Muscle layer of duodenum (tissue), 2 donors: ENCODE measurements around the gene SLC22A23.

Source experiments
- H3K27ac ChIP-seq: one replicate; pipeline ENCODE4 v1.7.0; 2013; ENCODE audit warnings: mild to moderate bottlenecking, low read length
- H3K27me3 ChIP-seq: one replicate; pipeline ENCODE4 v1.7.0; 2013; ENCODE audit warnings: low read depth, mild to moderate bottlenecking, control low read depth, low read length
- H3K36me3 ChIP-seq, 2 donors: one replicate each; pipeline ENCODE4 v1.7.0; 2013; ENCODE audit warnings: low read length in 2 of 2, control low read depth in 1 of 2, mild to moderate bottlenecking in 1 of 2; ENCODE audit not compliant: insufficient read depth in 2 of 2, control insufficient read depth in 1 of 2
- H3K4me1 ChIP-seq, 2 donors: one replicate each; pipeline ENCODE4 v1.7.0; 2013; ENCODE audit warnings: low read length in 2 of 2, mild to moderate bottlenecking in 2 of 2, control low read depth in 1 of 2, moderate library complexity in 1 of 2; ENCODE audit not compliant: insufficient read depth in 2 of 2, control insufficient read depth in 1 of 2
- H3K4me3 ChIP-seq, 2 donors: one replicate each; pipeline ENCODE4 v1.7.0; 2013; ENCODE audit warnings: low read length in 2 of 2, low read depth in 1 of 2, mild to moderate bottlenecking in 1 of 2
- H3K9me3 ChIP-seq, 2 donors: one replicate each; pipeline ENCODE4 v1.7.0; 2013; ENCODE audit warnings: low read length in 2 of 2, control low read depth in 1 of 2, mild to moderate bottlenecking in 1 of 2; ENCODE audit not compliant: control insufficient read depth in 1 of 2
- donor health status: healthy.

SLC22A23 gene

GRCh38 chr6:3415082-3415453 is 41.8 kb downstream of the SLC22A23 start:
- Histone ChIP-seq H3K4me3 (no peak overlapping the region), H3K36me3 (peaks cover 3% of the 10 kb centered on the region in 2 donors)

GRCh38 chr6:3414327-3415081 is 42.3 kb downstream of the SLC22A23 start:
- no peaks in the 10 kb centered on the region for H3K27me3 ChIP-seq
- no peaks in the 10 kb centered on the region for H3K4me1 ChIP-seq
- no peak overlapping the region for H3K4me3 ChIP-seq
- H3K36me3 ChIP-seq: peaks cover 3% of the 10 kb centered on the region in 2 donors
- no peaks in the 10 kb centered on the region for H3K9me3 ChIP-seq
- H3K27ac ChIP-seq: no peak overlapping the region

More at GRCh38 chr6:3415082-3415453, 41.8 kb downstream of the SLC22A23 start:
- H3K27me3 ChIP-seq: no peaks in the 10 kb centered on the region
- no peaks in the 10 kb centered on the region for H3K9me3 ChIP-seq
- no peak overlapping the region for H3K27ac ChIP-seq
- H3K4me1 ChIP-seq: no peaks in the 10 kb centered on the region

- H3K4me3 ChIP-seq: no peak overlapping the region
- no peaks in the 10 kb centered on the region for H3K4me1 ChIP-seq
- no peaks in the 10 kb centered on the region for H3K9me3 ChIP-seq
- H3K36me3 ChIP-seq: peaks cover 3% of the 10 kb centered on the region in 2 donors
- no peak overlapping the region for H3K27ac ChIP-seq
- no peaks in the 10 kb centered on the region for H3K27me3 ChIP-seq
Observed at GRCh38 chr6:3413592-3413991, 43.3 kb downstream of the SLC22A23 start.

- H3K4me3 ChIP-seq: no peak overlapping the region
- H3K4me1 ChIP-seq: no peaks in the 10 kb centered on the region
- H3K9me3 ChIP-seq: no peaks in the 10 kb centered on the region
- no peaks in the 10 kb centered on the region for H3K27me3 ChIP-seq
- H3K36me3 ChIP-seq: peaks cover 3% of the 10 kb centered on the region in 2 donors
- no peak overlapping the region for H3K27ac ChIP-seq
Observed at GRCh38 chr6:3412779-3413500, 43.9 kb downstream of the SLC22A23 start.

- H3K4me3 ChIP-seq: no peak overlapping the region
- no peaks in the 10 kb centered on the region for H3K27me3 ChIP-seq
- H3K36me3 ChIP-seq: peaks cover 3% of the 10 kb centered on the region in 2 donors
- no peaks in the 10 kb centered on the region for H3K4me1 ChIP-seq
- no peaks in the 10 kb centered on the region for H3K9me3 ChIP-seq
- no peak overlapping the region for H3K27ac ChIP-seq
Observed at GRCh38 chr6:3411967-3412778, 44.7 kb downstream of the SLC22A23 start.

- H3K27me3 ChIP-seq: no peaks in the 10 kb centered on the region
- peak overlapping the region in 1 of 2 donors; percentile 7 for H3K4me3 ChIP-seq
- no peaks in the 10 kb centered on the region for H3K9me3 ChIP-seq
- peaks cover 3% of the 10 kb centered on the region in 2 donors for H3K36me3 ChIP-seq
- peaks cover 0 to 4% of the 10 kb centered on the region in 2 donors for H3K4me1 ChIP-seq
- peak overlapping the region; percentile 64 for H3K27ac ChIP-seq
Observed at GRCh38 chr6:3410385-3411360, 46.2 kb downstream of the SLC22A23 start.

- Histone ChIP-seq H3K27ac (peak overlapping the region; percentile 64), H3K9me3 (no peaks in the 10 kb centered on the region), H3K4me3 (peak overlapping the region in 1 of 2 donors; percentile 7), H3K4me1 (peaks cover 0 to 9% of the 10 kb centered on the region in 2 donors), H3K27me3 (no peaks in the 10 kb centered on the region), H3K36me3 (peaks cover 3% of the 10 kb centered on the region in 2 donors)
Observed at GRCh38 chr6:3409699-3410384, 47.0 kb downstream of the SLC22A23 start.

- no peaks in the 10 kb centered on the region for H3K27me3 ChIP-seq
- H3K4me1 ChIP-seq: peaks cover 6 to 9% of the 10 kb centered on the region in 2 donors
- peak overlapping the region in 1 of 2 donors; percentile 5 for H3K4me3 ChIP-seq
- H3K36me3 ChIP-seq: peaks cover 3% of the 10 kb centered on the region in 2 donors
- H3K27ac ChIP-seq: no peak overlapping the region
- H3K9me3 ChIP-seq: no peaks in the 10 kb centered on the region
Observed at GRCh38 chr6:3408665-3409064, 48.2 kb downstream of the SLC22A23 start.

GRCh38 chr6:3407840-3408239 is 49.0 kb downstream of the SLC22A23 start:
- Histone ChIP-seq H3K27ac (no peak overlapping the region), H3K4me1 (peaks cover 6 to 15% of the 10 kb centered on the region in 2 donors)

More at GRCh38 chr6:3407840-3408239, 49.0 kb downstream of the SLC22A23 start:
- H3K4me3 ChIP-seq: no peak overlapping the region
- no peaks in the 10 kb centered on the region for H3K9me3 ChIP-seq
- peaks cover 3% of the 10 kb centered on the region in 2 donors for H3K36me3 ChIP-seq
- H3K27me3 ChIP-seq: no peaks in the 10 kb centered on the region
